SK-N-SH treated with all-trans-retinoic acid at 6 μM for 48 hours (cell line): ENCODE results near the gene KRT76.

ENCODE experiments used
- ARNTL ChIP-seq: fragments of 450-650 bp; formaldehyde crosslinking; IDR thresholded peaks from 2 replicates; pipeline ENCODE4 v1.5.0; 2020; ENCODE audit warnings: low read depth, mild to moderate bottlenecking, moderate library complexity, borderline replicate concordance
- CSDC2 ChIP-seq: fragments of 250-450 bp; sonication (Bioruptor Pico); IDR thresholded peaks from 2 replicates; pipeline ENCODE4 v1.5.0; 2020; ENCODE audit warnings: mild to moderate bottlenecking, moderate library complexity
- ESRRG ChIP-seq: fragments of 250-450 bp; sonication (Bioruptor Pico); IDR thresholded peaks from 2 replicates; pipeline ENCODE4 v1.6.1; 2021; ENCODE audit warnings: mild to moderate bottlenecking
- GLIS3 ChIP-seq: fragments of 250-450 bp; sonication (Bioruptor Pico); IDR thresholded peaks from 2 replicates; pipeline ENCODE4 v1.5.0; 2020; ENCODE audit warnings: mild to moderate bottlenecking, moderate library complexity
- ISL1 ChIP-seq: fragments of 250-450 bp; sonication (Bioruptor Pico); IDR thresholded peaks from 2 replicates; pipeline ENCODE4 v2.1.2; 2022; ENCODE audit warnings: mild to moderate bottlenecking, moderate library complexity
- OSR1 ChIP-seq: fragments of 250-450 bp; sonication (Bioruptor Pico); IDR thresholded peaks from 2 replicates; pipeline ENCODE4 v1.8.0; 2022; ENCODE audit warnings: moderate library complexity, mild to moderate bottlenecking, inconsistent platforms
- RARB ChIP-seq: fragments of 250-450 bp; sonication (Bioruptor Pico); IDR thresholded peaks from 2 replicates; pipeline ENCODE4 v1.8.0; 2021; ENCODE audit warnings: mild to moderate bottlenecking, moderate library complexity
- SNAI2 ChIP-seq: fragments of 250-450 bp; sonication (Bioruptor Pico); IDR thresholded peaks from 2 replicates; pipeline ENCODE4 v1.5.0; 2020; ENCODE audit warnings: mild to moderate bottlenecking, moderate library complexity
- ZFP3 ChIP-seq: fragments of 250-450 bp; sonication (Bioruptor Pico); IDR thresholded peaks from 2 replicates; pipeline ENCODE4 v1.5.0; 2020; ENCODE audit warnings: mild to moderate bottlenecking, moderate library complexity
- ZNF70 ChIP-seq: fragments of 450-650 bp; formaldehyde crosslinking; IDR thresholded peaks from 2 replicates; pipeline ENCODE4 v1.5.0; 2020; ENCODE audit warnings: mild to moderate bottlenecking, moderate library complexity
- TF ChIP-seq, protein P1 (sequence below): fragments of 250-450 bp; sonication (Bioruptor Pico); IDR thresholded peaks from 2 replicates; pipeline ENCODE4 v1.8.0; 2020; ENCODE audit warnings: mild to moderate bottlenecking, moderate library complexity, borderline replicate concordance
- TF ChIP-seq, protein P2 (sequence below): fragments of 250-450 bp; sonication (Bioruptor Pico); IDR thresholded peaks from 2 replicates; pipeline ENCODE4 v1.5.0; 2020; ENCODE audit warnings: mild to moderate bottlenecking, moderate library complexity

DNA sequence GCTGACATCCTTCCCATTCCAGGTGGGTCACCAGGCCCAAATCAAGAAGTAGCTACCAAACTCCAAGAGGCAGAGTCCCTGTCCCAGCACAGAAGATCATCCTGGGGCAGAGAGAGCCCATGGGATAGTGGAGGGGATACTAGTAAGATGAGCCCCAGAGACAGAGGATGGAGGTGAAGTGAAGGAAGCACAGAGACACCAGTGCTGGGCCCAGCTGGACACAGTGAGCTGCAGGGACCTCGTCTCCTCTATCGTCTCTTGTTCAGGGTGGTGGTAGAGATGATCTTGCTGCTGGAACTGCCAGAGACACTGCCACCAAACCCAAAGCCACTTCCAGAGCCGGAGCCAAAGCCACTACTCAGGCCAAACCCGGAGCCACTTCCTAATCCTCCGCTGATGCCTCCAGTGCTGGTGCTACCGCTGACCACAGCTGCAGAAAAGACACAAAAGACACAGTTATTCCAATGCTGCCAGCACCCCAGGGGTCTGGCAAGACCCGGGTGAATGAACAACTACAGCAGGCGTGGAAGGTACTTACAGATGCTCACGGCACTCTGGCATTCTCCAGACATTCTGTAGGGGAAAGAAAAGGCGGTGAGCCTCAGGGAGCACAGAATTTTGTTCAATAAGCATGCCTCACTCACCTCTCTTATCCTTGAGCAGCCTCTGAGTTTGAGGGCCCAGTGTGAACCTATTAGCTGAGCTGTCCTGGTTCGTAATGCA, 29.8 kb upstream of the KRT76 start:
- TF ChIP-seq ARNTL (CRISPR knock-in tag) (no peak), GLIS3 (CRISPR knock-in tag) (no peak), ZFP3 (CRISPR knock-in tag) (no peak), OSR1 (CRISPR knock-in tag) (no peak), SNAI2 (CRISPR knock-in tag) (no peak), RARB (CRISPR knock-in tag) (no peak), ZNF70 (CRISPR knock-in tag) (no peak), CSDC2 (CRISPR knock-in tag) (no peak), ISL1 (no peak), ESRRG (CRISPR knock-in tag) (no peak)
- TF ChIP-seq, protein P1, sequence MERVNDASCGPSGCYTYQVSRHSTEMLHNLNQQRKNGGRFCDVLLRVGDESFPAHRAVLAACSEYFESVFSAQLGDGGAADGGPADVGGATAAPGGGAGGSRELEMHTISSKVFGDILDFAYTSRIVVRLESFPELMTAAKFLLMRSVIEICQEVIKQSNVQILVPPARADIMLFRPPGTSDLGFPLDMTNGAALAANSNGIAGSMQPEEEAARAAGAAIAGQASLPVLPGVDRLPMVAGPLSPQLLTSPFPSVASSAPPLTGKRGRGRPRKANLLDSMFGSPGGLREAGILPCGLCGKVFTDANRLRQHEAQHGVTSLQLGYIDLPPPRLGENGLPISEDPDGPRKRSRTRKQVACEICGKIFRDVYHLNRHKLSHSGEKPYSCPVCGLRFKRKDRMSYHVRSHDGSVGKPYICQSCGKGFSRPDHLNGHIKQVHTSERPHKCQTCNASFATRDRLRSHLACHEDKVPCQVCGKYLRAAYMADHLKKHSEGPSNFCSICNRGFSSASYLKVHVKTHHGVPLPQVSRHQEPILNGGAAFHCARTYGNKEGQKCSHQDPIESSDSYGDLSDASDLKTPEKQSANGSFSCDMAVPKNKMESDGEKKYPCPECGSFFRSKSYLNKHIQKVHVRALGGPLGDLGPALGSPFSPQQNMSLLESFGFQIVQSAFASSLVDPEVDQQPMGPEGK: no peak
- TF ChIP-seq, protein P2, sequence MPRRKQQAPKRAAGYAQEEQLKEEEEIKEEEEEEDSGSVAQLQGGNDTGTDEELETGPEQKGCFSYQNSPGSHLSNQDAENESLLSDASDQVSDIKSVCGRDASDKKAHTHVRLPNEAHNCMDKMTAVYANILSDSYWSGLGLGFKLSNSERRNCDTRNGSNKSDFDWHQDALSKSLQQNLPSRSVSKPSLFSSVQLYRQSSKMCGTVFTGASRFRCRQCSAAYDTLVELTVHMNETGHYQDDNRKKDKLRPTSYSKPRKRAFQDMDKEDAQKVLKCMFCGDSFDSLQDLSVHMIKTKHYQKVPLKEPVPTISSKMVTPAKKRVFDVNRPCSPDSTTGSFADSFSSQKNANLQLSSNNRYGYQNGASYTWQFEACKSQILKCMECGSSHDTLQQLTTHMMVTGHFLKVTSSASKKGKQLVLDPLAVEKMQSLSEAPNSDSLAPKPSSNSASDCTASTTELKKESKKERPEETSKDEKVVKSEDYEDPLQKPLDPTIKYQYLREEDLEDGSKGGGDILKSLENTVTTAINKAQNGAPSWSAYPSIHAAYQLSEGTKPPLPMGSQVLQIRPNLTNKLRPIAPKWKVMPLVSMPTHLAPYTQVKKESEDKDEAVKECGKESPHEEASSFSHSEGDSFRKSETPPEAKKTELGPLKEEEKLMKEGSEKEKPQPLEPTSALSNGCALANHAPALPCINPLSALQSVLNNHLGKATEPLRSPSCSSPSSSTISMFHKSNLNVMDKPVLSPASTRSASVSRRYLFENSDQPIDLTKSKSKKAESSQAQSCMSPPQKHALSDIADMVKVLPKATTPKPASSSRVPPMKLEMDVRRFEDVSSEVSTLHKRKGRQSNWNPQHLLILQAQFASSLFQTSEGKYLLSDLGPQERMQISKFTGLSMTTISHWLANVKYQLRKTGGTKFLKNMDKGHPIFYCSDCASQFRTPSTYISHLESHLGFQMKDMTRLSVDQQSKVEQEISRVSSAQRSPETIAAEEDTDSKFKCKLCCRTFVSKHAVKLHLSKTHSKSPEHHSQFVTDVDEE (CRISPR knock-in tag): no peak
